Subcutaneous abdominal adipose tissue (tissue), 5 donors: ENCODE data around the gene PRKCZ.
A peak's percentile ranks its signal among the peaks of the same experiment; 100 is the strongest.

Experiments
- H3K27ac ChIP-seq: one replicate; pipeline ENCODE4 v1.7.0; 2013; ENCODE audit warnings: low read depth, mild to moderate bottlenecking, inconsistent platforms, low read length, moderate library complexity
- H3K27me3 ChIP-seq, 5 donors: one replicate each; pipeline ENCODE4 v1.7.0; 2013; ENCODE audit warnings: low read length in 5 of 5, inconsistent platforms in 1 of 5; ENCODE audit not compliant: control insufficient read depth in 5 of 5, insufficient read depth in 4 of 5
- H3K36me3 ChIP-seq, 5 donors: one replicate each; pipeline ENCODE4 v1.7.0; 2013; ENCODE audit warnings: low read length in 5 of 5; ENCODE audit not compliant: control insufficient read depth in 5 of 5, insufficient read depth in 5 of 5
- H3K4me1 ChIP-seq, 5 donors: one replicate each; pipeline ENCODE4 v1.7.0; 2013; ENCODE audit warnings: low read length in 5 of 5, mild to moderate bottlenecking in 3 of 5, moderate library complexity in 1 of 5; ENCODE audit not compliant: control insufficient read depth in 5 of 5, insufficient read depth in 5 of 5
- H3K4me3 ChIP-seq, 5 donors: one replicate each; pipeline ENCODE4 v1.7.0; 2013; ENCODE audit warnings: low read length in 5 of 5, low read depth in 1 of 5
- H3K9ac ChIP-seq, 5 donors: one replicate each; pipeline ENCODE4 v1.7.0; 2013; ENCODE audit warnings: low read length in 5 of 5, mild to moderate bottlenecking in 4 of 5, moderate library complexity in 3 of 5
- H3K9me3 ChIP-seq, 5 donors: one replicate each; pipeline ENCODE4 v1.7.0; 2013; ENCODE audit warnings: low read length in 5 of 5; ENCODE audit not compliant: control insufficient read depth in 5 of 5
- donor health status: healthy.
- donor health status: healthy.
- donor health status: healthy.
- donor health status: healthy.
- donor health status: healthy.

Gene PRKCZ

GRCh38 chr1:2024451-2024850, 25.8 kb upstream of the PRKCZ start:
- Histone ChIP-seq H3K27ac (no peak overlapping the region), H3K36me3 (no peaks in the 10 kb centered on the region), H3K9me3 (no peaks in the 10 kb centered on the region), H3K9ac (no peak overlapping the region), H3K4me3 (no peak overlapping the region), H3K4me1 (peaks cover 0 to 21% (median 15%) of the 10 kb centered on the region in 5 donors), H3K27me3 (peaks cover 39 to 53% (median 42%) of the 10 kb centered on the region in 5 donors)

- H3K27me3 ChIP-seq: peaks cover 36 to 49% (median 39%) of the 10 kb centered on the region in 5 donors
- H3K9me3 ChIP-seq: no peaks in the 10 kb centered on the region
- no peak overlapping the region for H3K27ac ChIP-seq
Measured at GRCh38 chr1:2024887-2025286, 25.3 kb upstream of the PRKCZ start.

GRCh38 chr1:2025491-2025981, 24.7 kb upstream of the PRKCZ start:
- no peak overlapping the region for H3K27ac ChIP-seq
- no peaks in the 10 kb centered on the region for H3K9me3 ChIP-seq
- peaks cover 30 to 43% (median 34%) of the 10 kb centered on the region in 5 donors for H3K27me3 ChIP-seq
- peak overlapping the region in 2 of 5 donors; percentile 42 to 49 for H3K4me3 ChIP-seq
- H3K36me3 ChIP-seq: no peaks in the 10 kb centered on the region
- peaks cover 0 to 15% (median 12%) of the 10 kb centered on the region in 5 donors for H3K4me1 ChIP-seq
- no peak overlapping the region for H3K9ac ChIP-seq

More at GRCh38 chr1:2024887-2025286, 25.3 kb upstream of the PRKCZ start:
- no peak overlapping the region for H3K4me3 ChIP-seq
- no peaks in the 10 kb centered on the region for H3K36me3 ChIP-seq
- H3K4me1 ChIP-seq: peaks cover 0 to 16% (median 14%) of the 10 kb centered on the region in 5 donors
- H3K9ac ChIP-seq: no peak overlapping the region

- H3K27ac ChIP-seq: no peak overlapping the region
- H3K4me3 ChIP-seq: no peak overlapping the region
Measured at GRCh38 chr1:2027961-2028583, 22.1 kb upstream of the PRKCZ start.

GRCh38 chr1:2028870-2029560, 21.2 kb upstream of the PRKCZ start:
- no peak overlapping the region for H3K27ac ChIP-seq
- H3K27me3 ChIP-seq: peaks cover 10 to 22% (median 14%) of the 10 kb centered on the region in 5 donors
- H3K9ac ChIP-seq: no peak overlapping the region
- peaks cover 0 to 15% (median 12%) of the 10 kb centered on the region in 5 donors for H3K4me1 ChIP-seq
- H3K4me3 ChIP-seq: no peak overlapping the region
- no peaks in the 10 kb centered on the region for H3K36me3 ChIP-seq
- H3K9me3 ChIP-seq: no peaks in the 10 kb centered on the region

More at GRCh38 chr1:2027961-2028583, 22.1 kb upstream of the PRKCZ start:
- peaks cover 14 to 26% (median 17%) of the 10 kb centered on the region in 5 donors for H3K27me3 ChIP-seq
- no peaks in the 10 kb centered on the region for H3K9me3 ChIP-seq
- no peak overlapping the region for H3K9ac ChIP-seq
- H3K4me1 ChIP-seq: peaks cover 0 to 15% (median 12%) of the 10 kb centered on the region in 5 donors
- no peaks in the 10 kb centered on the region for H3K36me3 ChIP-seq

- no peaks in the 10 kb centered on the region for H3K9me3 ChIP-seq
- peaks cover 0 to 15% (median 12%) of the 10 kb centered on the region in 5 donors for H3K4me1 ChIP-seq
- no peaks in the 10 kb centered on the region for H3K36me3 ChIP-seq
- no peak overlapping the region for H3K4me3 ChIP-seq
- peaks cover 8 to 22% (median 14%) of the 10 kb centered on the region in 5 donors for H3K27me3 ChIP-seq
- no peak overlapping the region for H3K9ac ChIP-seq
- H3K27ac ChIP-seq: no peak overlapping the region
Measured at GRCh38 chr1:2029561-2029960, 20.6 kb upstream of the PRKCZ start.

GRCh38 chr1:2030076-2030871, 19.9 kb upstream of the PRKCZ start:
- Histone ChIP-seq H3K4me1 (peaks cover 0 to 10% (median 8%) of the 10 kb centered on the region in 5 donors), H3K9me3 (no peaks in the 10 kb centered on the region), H3K27me3 (peaks cover 6 to 18% (median 9%) of the 10 kb centered on the region in 5 donors), H3K4me3 (no peak overlapping the region), H3K36me3 (no peaks in the 10 kb centered on the region), H3K27ac (no peak overlapping the region), H3K9ac (no peak overlapping the region)

- no peaks in the 10 kb centered on the region for H3K9me3 ChIP-seq
- H3K9ac ChIP-seq: no peak overlapping the region
- no peaks in the 10 kb centered on the region for H3K4me1 ChIP-seq
- no peaks in the 10 kb centered on the region for H3K36me3 ChIP-seq
- peaks cover 3 to 22% (median 13%) of the 10 kb centered on the region in 5 donors for H3K27me3 ChIP-seq
- no peak overlapping the region for H3K4me3 ChIP-seq
- no peak overlapping the region for H3K27ac ChIP-seq
Measured at GRCh38 chr1:2031546-2032540, 18.4 kb upstream of the PRKCZ start.

- Histone ChIP-seq H3K9me3 (no peaks in the 10 kb centered on the region), H3K4me3 (no peak overlapping the region), H3K9ac (no peak overlapping the region), H3K27me3 (peaks cover 3 to 22% (median 13%) of the 10 kb centered on the region in 5 donors), H3K4me1 (no peaks in the 10 kb centered on the region), H3K27ac (no peak overlapping the region), H3K36me3 (no peaks in the 10 kb centered on the region)
Measured at GRCh38 chr1:2032737-2033136, 17.5 kb upstream of the PRKCZ start.
